Activated T-helper 1 cell treated with anti-CD3 and anti-CD28 coated beads, Interleukin-12 subunit alpha, Interleukin-12 subunit beta, Interleukin-2, Interleukin-4 antibody, amounts not matched to agents 30 ng/mL and 10 ng/mL and 1 ng/mL, durations not matched to agents 14 hours and 24 hours and 36 hours (primary cell): ENCODE data around the gene DIPK1A. TPM values are rescaled to one million over a fixed set of nuclear protein-coding genes. Genes with fewer than 3 reads are reported as not detected.
"Not testable (repeated sequence)": the region's sequence is repeated elsewhere in the genome, so short reads cannot be mapped to it uniquely, and the experiment has no call there.

ENCODE experiments used
- DNase-seq: peaks from one replicate; pipeline ENCODE4 v3.0.0; 2021; ENCODE audit warnings: low spot score
- H3K27ac Mint-ChIP-seq: one replicate; pipeline ENCODE4 v1.8.0; 2021; ENCODE audit warnings: mild to moderate bottlenecking, mixed read lengths
- H3K27me3 Mint-ChIP-seq: one replicate; pipeline ENCODE4 v1.8.0; 2022; ENCODE audit warnings: mild to moderate bottlenecking, moderate library complexity, mixed read lengths; ENCODE audit not compliant: insufficient read depth
- H3K36me3 Mint-ChIP-seq: one replicate; pipeline ENCODE4 v1.8.0; 2021; ENCODE audit warnings: low read depth, mixed read lengths
- H3K4me1 Mint-ChIP-seq: one replicate; pipeline ENCODE4 v1.8.0; 2021; ENCODE audit warnings: low read depth, mixed read lengths
- H3K4me3 Mint-ChIP-seq: one replicate; pipeline ENCODE4 v1.8.0; 2021; ENCODE audit warnings: mild to moderate bottlenecking, moderate library complexity, mixed read lengths
- H3K9me3 Mint-ChIP-seq: one replicate; pipeline ENCODE4 v1.8.0; 2021; ENCODE audit warnings: mixed read lengths
- intact Hi-C: fragments of 100-400 bp; cut with micrococcal nuclease; formaldehyde crosslinking; loops from one replicate; pipeline ENCODE4 v1.15.1; 2024
- total RNA-seq: library from RNA; stranded (reverse); gene quantifications from 2 replicates; pipeline ENCODE4 v1.2.3, GENCODE V29; 2022

Gene DIPK1A
- total RNA-seq, 1 donor from 2014 or later = 20.8 TPM

- intact Hi-C loops = no loop called here
- H3K4me1 Mint-ChIP-seq = peaks cover 53% of the 10 kb centered on the region
Observed at GRCh38 chr1:92993581-92993980, 32.3 kb upstream of the DIPK1A start.

GRCh38 chr1:92992877-92993276 lies 31.6 kb upstream of the DIPK1A start:
- Mint-ChIP-seq H3K4me3 (no peak overlapping the region), H3K27ac (no peak overlapping the region)

More at GRCh38 chr1:92993581-92993980, 32.3 kb upstream of the DIPK1A start:
- peaks cover 6% of the 10 kb centered on the region for H3K36me3 Mint-ChIP-seq
- no peak overlapping the region for H3K4me3 Mint-ChIP-seq
- H3K9me3 Mint-ChIP-seq = no peaks in the 10 kb centered on the region
- peak overlapping the region; percentile 32 for H3K27ac Mint-ChIP-seq
- peaks cover 2% of the 10 kb centered on the region for H3K27me3 Mint-ChIP-seq
- no peak for DNase-seq

GRCh38 chr1:92992054-92992453 lies 30.8 kb upstream of the DIPK1A start:
- Mint-ChIP-seq H3K9me3 (no peaks in the 10 kb centered on the region), H3K4me3 (no peak overlapping the region), H3K4me1 (peaks cover 53% of the 10 kb centered on the region), H3K27me3 (peaks cover 2% of the 10 kb centered on the region), H3K36me3 (peaks cover 6% of the 10 kb centered on the region), H3K27ac (peak overlapping the region; percentile 52)
- no peak for DNase-seq
- intact Hi-C loops = no loop called here

More at GRCh38 chr1:92992877-92993276, 31.6 kb upstream of the DIPK1A start:
- peaks cover 2% of the 10 kb centered on the region for H3K27me3 Mint-ChIP-seq
- H3K9me3 Mint-ChIP-seq = no peaks in the 10 kb centered on the region
- intact Hi-C loops = no loop called here
- H3K4me1 Mint-ChIP-seq = peaks cover 53% of the 10 kb centered on the region
- peaks cover 6% of the 10 kb centered on the region for H3K36me3 Mint-ChIP-seq
- no peak for DNase-seq

GRCh38 chr1:92990828-92991227 lies 29.6 kb upstream of the DIPK1A start:
- Mint-ChIP-seq H3K9me3 (no peaks in the 10 kb centered on the region), H3K4me3 (peak overlapping the region; percentile 46), H3K27me3 (peaks cover 2% of the 10 kb centered on the region), H3K36me3 (peaks cover 6% of the 10 kb centered on the region), H3K27ac (peak overlapping the region; percentile 88), H3K4me1 (peaks cover 58% of the 10 kb centered on the region)
- intact Hi-C loops = no loop called here
- peak; percentile 29 for DNase-seq

GRCh38 chr1:92989936-92990583 lies 28.8 kb upstream of the DIPK1A start:
- no peak overlapping the region for H3K4me3 Mint-ChIP-seq
- peaks cover 63% of the 10 kb centered on the region for H3K4me1 Mint-ChIP-seq
- no peak for DNase-seq
- H3K27ac Mint-ChIP-seq = peak overlapping the region; percentile 88
- intact Hi-C loops = no loop called here
- H3K9me3 Mint-ChIP-seq = no peaks in the 10 kb centered on the region
- H3K36me3 Mint-ChIP-seq = peaks cover 6% of the 10 kb centered on the region
- H3K27me3 Mint-ChIP-seq = peaks cover 2% of the 10 kb centered on the region

- intact Hi-C loops = no loop called here
- no peak overlapping the region for H3K27ac Mint-ChIP-seq
- H3K9me3 Mint-ChIP-seq = peaks cover 6% of the 10 kb centered on the region
- peak overlapping the region; percentile 17 for H3K4me3 Mint-ChIP-seq
- H3K27me3 Mint-ChIP-seq = no peaks in the 10 kb centered on the region
- H3K36me3 Mint-ChIP-seq = peaks cover 8% of the 10 kb centered on the region
- peaks cover 71% of the 10 kb centered on the region for H3K4me1 Mint-ChIP-seq
- no peak for DNase-seq
Observed at GRCh38 chr1:92989253-92989652, 28.0 kb upstream of the DIPK1A start.

GRCh38 chr1:92987462-92987861 lies 26.2 kb upstream of the DIPK1A start:
- DNase-seq = no peak
- Mint-ChIP-seq H3K4me3 (no peak overlapping the region), H3K4me1 (peaks cover 58% of the 10 kb centered on the region), H3K36me3 (peaks cover 13% of the 10 kb centered on the region), H3K27me3 (no peaks in the 10 kb centered on the region), H3K9me3 (peaks cover 10% of the 10 kb centered on the region), H3K27ac (no peak overlapping the region)
- intact Hi-C loops = no loop called here

- Mint-ChIP-seq H3K4me3 (no peak overlapping the region), H3K9me3 (peaks cover 10% of the 10 kb centered on the region), H3K4me1 (peaks cover 50% of the 10 kb centered on the region), H3K36me3 (peaks cover 9% of the 10 kb centered on the region), H3K27me3 (no peaks in the 10 kb centered on the region), H3K27ac (no peak overlapping the region)
- intact Hi-C loops = no loop called here
- DNase-seq = no peak
Observed at GRCh38 chr1:92985101-92985500, 23.8 kb upstream of the DIPK1A start.

- peaks cover 10% of the 10 kb centered on the region for H3K9me3 Mint-ChIP-seq
Observed at GRCh38 chr1:92980732-92981647, 19.7 kb upstream of the DIPK1A start.

GRCh38 chr1:92975551-92976232 lies 14.4 kb upstream of the DIPK1A start:
- Mint-ChIP-seq H3K36me3 (no peaks in the 10 kb centered on the region), H3K4me1 (peaks cover 80% of the 10 kb centered on the region), H3K9me3 (no peaks in the 10 kb centered on the region), H3K27ac (peak overlapping the region; percentile 70), H3K27me3 (no peaks in the 10 kb centered on the region), H3K4me3 (peak overlapping the region; percentile 3)
- intact Hi-C loops = loop anchor here (5.0 to 10.0 kb wide), 5 partner anchors 67 to 1171 kb away; partner anchors contain the start of gene GFI1
- no peak for DNase-seq

More at GRCh38 chr1:92980732-92981647, 19.7 kb upstream of the DIPK1A start:
- Mint-ChIP-seq H3K4me1 (peaks cover 67% of the 10 kb centered on the region), H3K36me3 (peaks cover 7% of the 10 kb centered on the region), H3K4me3 (peak overlapping the region; percentile 60), H3K27ac (peak overlapping the region; percentile 97), H3K27me3 (no peaks in the 10 kb centered on the region)
- intact Hi-C loops = loop anchor here (1.0 to 2.0 kb wide), 5 partner anchors 8 to 200 kb away; partner anchors contain the start of genes CCDC18 and TMED5
- peak; percentile 55 for DNase-seq

- H3K27me3 Mint-ChIP-seq, H3K36me3 Mint-ChIP-seq, H3K4me3 Mint-ChIP-seq, H3K9me3 Mint-ChIP-seq, DNase-seq: not testable (repeated sequence)
- H3K27ac Mint-ChIP-seq = peak overlapping the region; percentile 91
- intact Hi-C loops = loop anchor here (10.0 kb wide), 1 partner anchor 1169 kb away; no protein-coding TSS in a partner anchor
- peaks cover 79% of the 10 kb centered on the region for H3K4me1 Mint-ChIP-seq
Observed at GRCh38 chr1:92974112-92974511, 12.8 kb upstream of the DIPK1A start.

GRCh38 chr1:92973203-92973897 lies 12.1 kb upstream of the DIPK1A start:
- DNase-seq = no peak

More at GRCh38 chr1:92973203-92973897, 12.1 kb upstream of the DIPK1A start:
- H3K27me3 Mint-ChIP-seq = no peaks in the 10 kb centered on the region
- no peaks in the 10 kb centered on the region for H3K9me3 Mint-ChIP-seq
- peak overlapping the region; percentile 38 for H3K4me3 Mint-ChIP-seq
- H3K27ac Mint-ChIP-seq = peak overlapping the region; percentile 91
- intact Hi-C loops = loop anchor here (1.0 to 10.0 kb wide), 4 partner anchors 8 to 1169 kb away; no protein-coding TSS in a partner anchor
- H3K4me1 Mint-ChIP-seq = peaks cover 76% of the 10 kb centered on the region
- H3K36me3 Mint-ChIP-seq = no peaks in the 10 kb centered on the region
